Heart right ventricle (tissue), 16 donors: Measurements from ENCODE around the gene SNX20. TPM values are rescaled to one million over a fixed set of nuclear protein-coding genes. Genes with fewer than 3 reads are reported as not detected.

ENCODE experiments used
- ATAC-seq, 8 donors: fragments of 200-7000 bp; cut with Tn5 transposase; one replicate each; pipeline ENCODE4 v1.9.1; 2020; ENCODE audit warnings: mild to moderate bottlenecking in 8 of 8, moderate library complexity in 8 of 8, moderate number of reproducible peaks in 1 of 8
- DNase-seq, 2 donors: peaks; one replicate each; pipeline ENCODE4 v3.0.0-alpha.2; 2020
- H3K27ac ChIP-seq, 10 donors: fragments of 200-600 bp; sonication (generic) in 2 of 10; one replicate each; pipeline versions ENCODE4 v1.5.0 to v1.8.0; 2020 to 2022; ENCODE audit warnings: mild to moderate bottlenecking in 3 of 10
- H3K27me3 ChIP-seq, 7 donors: fragments of 200-600 bp; one replicate each; pipeline ENCODE4 v1.8.0; 2021 to 2022; ENCODE audit warnings: mild to moderate bottlenecking in 2 of 7
- H3K36me3 ChIP-seq, 9 donors: fragments of 200-600 bp; sonication (generic) in 1 of 9; one replicate each; pipeline versions ENCODE4 v1.5.0 to v1.8.0; 2020 to 2022; ENCODE audit warnings: mild to moderate bottlenecking in 2 of 9
- H3K4me1 ChIP-seq, 9 donors: fragments of 200-600 bp; sonication (generic) in 1 of 9; one replicate each; pipeline versions ENCODE4 v1.5.0 to v1.8.0; 2020 to 2022; ENCODE audit warnings: mild to moderate bottlenecking in 4 of 9
- H3K4me3 ChIP-seq, 10 donors: fragments of 200-600 bp; sonication (generic) in 2 of 10; one replicate each; pipeline versions ENCODE4 v1.5.0 to v1.8.0; 2020 to 2022; ENCODE audit warnings: mild to moderate bottlenecking in 7 of 10, moderate library complexity in 2 of 10
- H3K9me3 ChIP-seq, 11 donors: fragments of 200-600 bp in 10 of 11; sonication (generic) in 2 of 11; one replicate each; pipeline versions ENCODE4 v1.5.0 to v1.8.0; 2013 to 2022; ENCODE audit warnings: mild to moderate bottlenecking in 2 of 11, control low read depth in 1 of 11, moderate library complexity in 1 of 11
- WGBS, 2 donors: extraction: QIAGEN DNeasy Blood & Tissue Kit; methylation state at CpG; one replicate each; pipeline ENCODE4 v1.1.7; 2013; ENCODE audit warnings: inconsistent platforms in 1 of 2; 5-methylcytosine and 5-hydroxymethylcytosine counted together
- intact Hi-C, 10 donors: fragments of 100-400 bp; cut with DNase I; formaldehyde crosslinking; loops; one replicate each; pipeline versions ENCODE4 v1.11.1 to v1.14.2; 2022
- polyA plus RNA-seq, 2 donors: library from polyadenylated mRNA; stranded (reverse); fragments of 200-250 nt; gene quantifications; one replicate each; pipeline ENCODE4 v1.2.3, GENCODE V29; 2013
- total RNA-seq, 10 donors: library from RNA; stranded (reverse); fragmentation: NEBNext Ultra II Directional in 3 of 10; extraction: Animal tissue kit (Norgen Biotek cat#: 25700) in 3 of 10; gene quantifications; one replicate each; pipeline versions ENCODE4 v1.2.1 to v1.2.4, GENCODE V29; 2021 to 2023
- TF ChIP-seq, protein P1 (sequence below), 9 donors: fragments of 200-600 bp; sonication (generic) in 2 of 9; IDR thresholded peaks; one replicate each; pipeline versions ENCODE4 v1.5.0 to v1.8.0; 2021 to 2022; ENCODE audit warnings: antibody characterized with exemption in 9 of 9, mild to moderate bottlenecking in 5 of 9, moderate library complexity in 1 of 9
- donor health status: Arrhythmogenic right ventricular cardiomyopathy.
- donor health status: ischemic (EF 13 %, LVEDD 7.1; RV severe dilation, severe dysfunction).
- donor health status: healthy with polysubstance abuse.
- donor health status: DM: no; HTN: yes; CAD: no.
- donor health status: DM: no; HTN: no; CAD: no.
- donor health status: ischemic (EF 25% LVEDD 6.9; RV normal size, moderate dysfunction).
- donor health status: ischemic (EF 25% LVEDD 5.7; RV mildly dilated, moderate dysfunction).
- donor health status: healthy.
- donor health status: DM: yes; HTN: yes; CAD: no.
- donor health status: Ischemic cardiomyopathy.
- donor health status: ischemic (EF 35%, LVEDD 5.7; RV mildly dilated, moderate dysfunction).
- donor health status: nonischemic (EF 11% LVEDD 7.7; RV severe dilation, severe dysfunction).
- donor health status: DM: yes; HTN: yes; CAD: no.
- donor health status: PGD.
- donor health status: ischemic (EF 29% LVEDD 5.4; RV normal size, mild dysfunction).
- donor health status: nonischemic (EF 23%, LVEDD 6.1; RV moderate dilation, normal function).

SNX20 gene
- total and polyA plus RNA-seq, 12 donors: 0.08 to 7.1 (median 0.63) TPM

DNA sequence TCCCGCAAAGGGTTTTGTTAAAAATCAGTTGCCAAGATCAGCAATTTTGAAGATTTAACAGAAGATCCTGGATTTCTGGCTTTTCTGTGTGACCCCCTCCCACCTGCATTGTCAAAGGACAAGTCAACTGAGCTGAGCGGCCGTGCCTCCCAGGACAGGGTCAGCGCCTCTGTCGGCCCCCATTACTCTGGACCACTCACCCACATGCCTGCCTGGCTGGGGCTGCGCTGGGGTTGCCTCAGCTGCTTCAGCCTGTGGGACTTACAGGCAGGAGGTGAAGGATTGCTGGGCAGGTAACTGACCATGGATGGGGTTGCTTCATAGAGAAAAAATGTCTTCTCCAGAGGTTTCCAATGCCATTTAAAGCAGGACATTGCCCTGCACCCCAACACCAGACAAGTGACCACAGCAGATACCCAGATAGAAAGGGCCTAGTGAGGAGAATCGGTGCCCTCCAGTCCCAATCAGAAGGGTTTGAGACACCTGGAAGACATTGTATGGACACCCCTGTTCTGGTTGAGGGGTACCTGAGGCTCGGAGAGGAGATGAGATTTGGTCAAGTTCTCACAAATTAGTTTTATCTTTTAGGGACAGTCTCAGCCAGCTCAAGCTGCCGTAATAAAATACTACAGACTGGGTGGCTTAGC, 52.8 kb downstream of the SNX20 start:
- ATAC-seq (no peak), DNase-seq (no peak)
- no peak overlapping the region for H3K4me3 ChIP-seq
- 97 to 98% methylated on average over 9 of the region's 9 CpGs for WGBS, 2 donors
- no peaks in the 10 kb centered on the region for H3K27me3 ChIP-seq
- no peak overlapping the region for H3K27ac ChIP-seq
- intact Hi-C loops: loop anchor here in 1 of 10 donors (10.0 kb wide), 1 partner anchor 253 kb away; no protein-coding TSS in a partner anchor
- peaks cover 0 to 13% (median 10%) of the 10 kb centered on the region in 9 donors for H3K4me1 ChIP-seq
- TF ChIP-seq, protein P1, sequence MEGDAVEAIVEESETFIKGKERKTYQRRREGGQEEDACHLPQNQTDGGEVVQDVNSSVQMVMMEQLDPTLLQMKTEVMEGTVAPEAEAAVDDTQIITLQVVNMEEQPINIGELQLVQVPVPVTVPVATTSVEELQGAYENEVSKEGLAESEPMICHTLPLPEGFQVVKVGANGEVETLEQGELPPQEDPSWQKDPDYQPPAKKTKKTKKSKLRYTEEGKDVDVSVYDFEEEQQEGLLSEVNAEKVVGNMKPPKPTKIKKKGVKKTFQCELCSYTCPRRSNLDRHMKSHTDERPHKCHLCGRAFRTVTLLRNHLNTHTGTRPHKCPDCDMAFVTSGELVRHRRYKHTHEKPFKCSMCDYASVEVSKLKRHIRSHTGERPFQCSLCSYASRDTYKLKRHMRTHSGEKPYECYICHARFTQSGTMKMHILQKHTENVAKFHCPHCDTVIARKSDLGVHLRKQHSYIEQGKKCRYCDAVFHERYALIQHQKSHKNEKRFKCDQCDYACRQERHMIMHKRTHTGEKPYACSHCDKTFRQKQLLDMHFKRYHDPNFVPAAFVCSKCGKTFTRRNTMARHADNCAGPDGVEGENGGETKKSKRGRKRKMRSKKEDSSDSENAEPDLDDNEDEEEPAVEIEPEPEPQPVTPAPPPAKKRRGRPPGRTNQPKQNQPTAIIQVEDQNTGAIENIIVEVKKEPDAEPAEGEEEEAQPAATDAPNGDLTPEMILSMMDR (IDR thresholded peaks at IDR 0.05): no peak
- no peaks in the 10 kb centered on the region for H3K36me3 ChIP-seq
- H3K9me3 ChIP-seq: no peaks in the 10 kb centered on the region

DNA sequence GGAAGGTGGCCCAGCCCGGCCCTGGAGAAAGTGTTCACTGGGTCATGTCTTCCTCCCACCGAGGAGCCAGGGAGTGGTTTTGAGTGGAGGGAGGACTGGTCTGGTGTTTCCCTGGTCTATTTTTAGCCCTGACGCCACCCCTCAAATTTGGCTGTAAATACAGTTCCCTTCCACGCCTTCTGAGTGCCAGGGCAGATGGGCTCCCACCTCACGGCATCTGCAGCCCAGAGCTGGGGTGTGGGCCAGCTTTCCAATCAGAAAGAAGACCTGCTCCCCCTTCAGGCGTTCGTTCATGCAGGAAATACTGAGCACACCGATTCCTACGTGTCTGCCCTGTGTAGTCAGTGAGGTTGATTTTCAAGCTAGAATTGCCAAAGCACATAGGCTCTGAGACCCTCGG, 53.7 kb downstream of the SNX20 start:
- TF ChIP-seq, protein P1 (IDR thresholded peaks at IDR 0.05): peak in 8 of 9 donors; percentile 13 to 60 (median 42)
- H3K4me1 ChIP-seq: peaks cover 0 to 13% (median 10%) of the 10 kb centered on the region in 9 donors
- H3K9me3 ChIP-seq: no peaks in the 10 kb centered on the region
- intact Hi-C loops: loop anchor here in 1 of 10 donors (10.0 kb wide), 1 partner anchor 253 kb away; no protein-coding TSS in a partner anchor
- no peaks in the 10 kb centered on the region for H3K27me3 ChIP-seq
- no peak overlapping the region for H3K27ac ChIP-seq
- ATAC-seq (peak; percentile 71 to 90 (median 83)), DNase-seq (peak; percentile 39 to 59)
- H3K36me3 ChIP-seq: no peaks in the 10 kb centered on the region
- 5 to 11% methylated on average over 10 of the region's 10 CpGs for WGBS, 2 donors
- H3K4me3 ChIP-seq: no peak overlapping the region

DNA sequence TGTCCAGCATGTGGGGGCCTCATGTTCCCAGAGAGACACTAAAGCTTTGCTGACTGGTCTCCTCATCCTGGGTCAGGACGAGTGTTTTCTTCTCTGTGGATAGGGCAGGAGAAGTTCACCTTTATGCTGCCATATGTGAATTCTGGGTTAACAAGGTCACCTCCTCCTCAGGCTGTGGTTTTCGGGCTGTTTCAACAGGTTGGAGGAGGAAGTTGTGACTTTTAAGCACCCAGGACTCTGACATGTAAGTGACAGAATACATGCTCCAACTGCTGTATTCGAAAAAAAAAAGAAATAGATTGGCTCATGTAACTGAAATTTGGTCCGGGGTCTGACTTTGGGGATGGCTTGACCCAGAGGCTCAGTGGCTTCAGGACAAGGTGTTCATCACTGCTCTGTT, 54.2 kb downstream of the SNX20 start:
- Histone ChIP-seq H3K27me3 (no peaks in the 10 kb centered on the region), H3K4me3 (no peak overlapping the region), H3K27ac (no peak overlapping the region), H3K36me3 (no peaks in the 10 kb centered on the region), H3K9me3 (no peaks in the 10 kb centered on the region), H3K4me1 (peaks cover 0 to 13% (median 10%) of the 10 kb centered on the region in 9 donors)
- intact Hi-C loops: loop anchor here in 1 of 10 donors (10.0 kb wide), 1 partner anchor 252 kb away; no protein-coding TSS in a partner anchor
- ATAC-seq (no peak), DNase-seq (no peak)
- 49 to 61% methylated on average over 4 of the region's 4 CpGs for WGBS, 2 donors
- TF ChIP-seq, protein P1 (IDR thresholded peaks at IDR 0.05): no peak

DNA sequence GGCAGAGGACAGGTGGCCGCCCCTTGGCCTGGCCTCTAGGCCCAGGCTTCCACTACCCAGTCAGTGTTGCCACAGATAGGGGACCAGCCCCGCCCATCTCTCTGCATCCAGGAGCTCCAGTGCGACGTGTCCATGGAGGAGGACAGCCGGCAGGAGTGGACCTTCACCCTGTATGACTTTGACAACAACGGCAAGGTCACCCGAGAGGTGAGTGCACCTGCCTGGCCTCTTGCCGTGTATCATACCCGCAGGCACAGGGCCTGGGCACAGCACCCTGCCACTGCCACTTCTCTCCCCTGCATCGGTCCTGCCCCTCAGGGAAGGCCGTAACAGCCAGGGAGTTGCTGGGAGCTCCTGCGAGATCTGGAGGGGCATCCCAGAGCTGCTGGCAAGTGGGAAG, 55.7 kb downstream of the SNX20 start:
- intact Hi-C loops: loop anchor here in 1 of 10 donors (10.0 kb wide), 1 partner anchor 251 kb away; no protein-coding TSS in a partner anchor
- DNase-seq: no peak
- TF ChIP-seq, protein P1 (IDR thresholded peaks at IDR 0.05): no peak
- 94 to 95% methylated on average over 12 of the region's 12 CpGs for WGBS, 2 donors
- ATAC-seq: no peak
- Histone ChIP-seq H3K9me3 (no peaks in the 10 kb centered on the region), H3K36me3 (no peaks in the 10 kb centered on the region), H3K27ac (no peak overlapping the region), H3K27me3 (no peaks in the 10 kb centered on the region), H3K4me3 (no peak overlapping the region), H3K4me1 (peaks cover 0 to 13% (median 10%) of the 10 kb centered on the region in 9 donors)
